Midbrain (tissue), 1 donor: ENCODE measurements around the gene MPHOSPH10.
"Not testable (repeated sequence)": the region's sequence is repeated elsewhere in the genome, so short reads cannot be mapped to it uniquely, and the experiment has no call there.

ENCODE experiments used
- DNase-seq: peaks from one replicate; lab custom pipeline; 2025; lab: John Stamatoyannopoulos, UW

The MPHOSPH10 gene

DNA sequence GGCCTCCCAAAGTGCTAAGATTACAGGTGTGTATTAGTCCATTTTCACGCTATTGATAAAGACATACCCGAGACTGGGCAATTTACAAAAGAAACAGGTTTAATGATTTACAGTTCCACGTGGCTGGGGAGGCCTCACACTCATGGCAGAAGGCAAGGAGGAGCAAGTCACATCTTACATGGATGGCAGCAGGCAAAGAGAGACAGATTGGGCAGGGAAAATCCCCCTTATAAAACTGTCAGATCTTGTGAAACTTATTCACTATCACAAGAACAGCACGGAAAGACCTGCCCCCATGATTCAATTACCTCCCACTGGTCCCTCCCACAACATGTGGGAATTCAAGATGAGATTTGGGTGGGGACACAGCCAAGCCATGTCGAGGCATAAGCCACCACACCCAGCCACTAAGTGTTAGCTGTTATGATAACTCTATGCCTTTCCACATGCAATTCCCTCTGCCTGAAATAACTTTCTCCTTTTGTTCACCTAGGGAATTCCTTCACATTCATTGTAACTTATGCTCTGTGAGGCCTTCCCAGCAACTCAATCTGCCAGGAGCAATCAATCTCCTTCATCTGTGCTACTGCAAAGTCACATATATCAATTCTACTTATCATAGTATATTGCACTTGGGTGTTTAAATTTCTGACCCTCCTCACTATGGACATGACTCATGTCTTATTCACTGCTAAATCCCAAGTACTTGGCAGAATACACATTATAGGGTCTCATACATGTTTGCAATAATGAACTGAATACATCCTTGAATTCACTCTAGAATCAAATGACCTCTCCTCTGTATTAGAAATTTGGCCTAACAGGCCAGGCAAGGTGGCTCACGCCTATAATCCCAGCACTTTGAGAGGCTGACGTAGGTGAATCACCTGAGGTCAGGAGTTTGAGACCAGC, 7.8 kb upstream of the MPHOSPH10 start:
- no peak for DNase-seq

DNA sequence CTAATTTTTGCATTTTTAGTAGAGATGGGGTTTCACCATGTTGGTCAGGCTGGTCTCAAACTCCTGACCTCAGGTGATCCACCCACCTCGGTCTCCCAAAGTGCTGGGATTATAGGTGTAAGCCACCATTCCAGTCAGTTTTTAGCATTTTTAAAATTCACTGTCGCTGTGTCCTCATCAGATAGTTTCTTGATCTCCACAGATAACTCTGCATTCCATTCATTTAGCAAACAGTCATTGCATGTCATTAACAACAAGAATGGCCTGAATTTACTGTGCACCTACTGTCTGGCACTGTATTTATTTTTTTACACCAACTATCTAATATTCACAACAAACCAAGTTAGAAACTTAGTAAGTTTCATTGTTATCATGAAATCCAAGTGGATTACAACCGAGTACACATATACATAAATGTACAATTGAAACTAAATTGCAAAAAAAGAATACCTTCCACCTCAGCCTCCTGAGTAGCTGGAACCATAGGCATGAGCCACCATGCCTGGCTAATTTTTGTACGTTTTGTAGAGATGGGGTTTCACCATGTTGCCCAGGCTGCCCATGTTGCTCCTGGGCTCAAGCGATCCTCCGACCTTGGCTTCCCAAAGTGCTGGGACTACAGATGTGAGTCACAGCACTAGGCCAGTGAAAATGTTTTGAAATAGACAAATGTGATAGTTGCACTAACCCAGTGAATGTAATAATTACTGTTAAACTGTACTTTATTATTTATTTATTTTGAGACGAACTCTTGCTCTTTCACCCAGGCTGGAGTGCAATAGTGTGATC, 4.7 kb upstream of the MPHOSPH10 start:
- DNase-seq: no peak

DNA sequence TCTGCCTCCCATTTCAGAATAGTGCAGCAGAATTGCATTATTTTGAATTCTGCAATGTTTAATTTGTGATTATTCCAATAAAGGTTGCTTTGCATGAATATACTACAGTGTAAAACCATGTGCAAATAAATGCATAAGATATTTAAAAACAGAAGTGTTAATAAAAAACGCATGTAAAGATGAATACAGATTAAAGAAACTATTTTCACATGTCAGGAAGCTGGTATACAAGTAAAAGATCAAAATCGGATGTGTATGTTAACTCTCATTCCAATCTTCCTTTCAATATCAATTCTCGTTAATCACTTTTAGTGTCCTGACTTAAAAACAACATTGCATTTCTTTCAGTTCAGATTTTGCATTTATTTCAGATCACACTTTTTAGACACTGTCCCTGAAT, 3.5 kb upstream of the MPHOSPH10 start:
- no peak for DNase-seq

DNA sequence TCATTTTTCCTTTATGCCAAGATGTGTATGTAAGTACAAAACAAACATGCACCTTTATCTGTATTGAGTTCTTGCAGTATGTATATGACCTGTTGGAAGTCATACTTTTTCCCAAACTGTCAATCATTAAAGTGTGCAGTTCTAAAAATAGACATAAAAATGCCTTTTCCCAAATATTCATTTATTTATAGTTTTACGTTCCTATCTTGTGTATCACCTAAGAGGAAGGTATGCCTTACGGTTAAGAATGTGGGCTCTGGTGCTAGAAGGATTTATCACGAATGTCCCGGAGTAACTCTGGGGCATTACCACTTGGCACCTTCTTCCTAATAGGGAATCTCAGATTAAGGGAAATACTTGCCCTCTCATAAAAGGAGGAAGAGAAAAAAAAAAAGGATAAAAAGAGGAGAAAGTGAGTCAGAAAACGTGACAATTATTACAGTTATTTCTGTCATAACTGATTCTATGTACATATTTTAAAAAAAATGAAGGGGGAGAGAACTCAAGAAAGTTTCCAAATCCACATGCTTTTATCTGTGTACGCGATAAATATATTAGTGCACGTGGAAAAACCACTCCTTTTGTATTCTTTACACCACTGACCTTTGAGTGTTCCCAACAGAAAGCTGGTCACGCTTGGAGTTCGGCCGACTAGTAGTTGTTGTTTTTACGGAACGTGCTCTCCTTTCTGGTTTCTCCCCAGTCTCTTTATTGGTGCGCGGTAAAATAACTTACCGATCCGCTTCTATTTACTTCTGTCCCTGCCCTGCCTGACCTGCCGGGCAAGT, 1.1 kb upstream of the MPHOSPH10 start:
- DNase-seq: peak; percentile 51

DNA sequence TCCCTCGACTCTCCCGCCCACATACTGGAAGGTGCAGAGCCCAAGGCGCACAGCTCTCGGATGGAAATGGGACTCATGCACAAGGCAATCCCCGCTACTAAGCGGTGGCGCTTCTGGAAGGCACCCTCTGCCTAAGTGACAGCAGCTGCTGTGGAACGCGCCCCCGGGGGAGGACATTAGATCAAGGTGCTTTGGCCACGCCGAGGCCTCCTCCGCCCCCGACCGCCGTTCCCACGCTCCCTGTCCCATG, 607 bp upstream of the MPHOSPH10 start:
- no peak for DNase-seq

DNA sequence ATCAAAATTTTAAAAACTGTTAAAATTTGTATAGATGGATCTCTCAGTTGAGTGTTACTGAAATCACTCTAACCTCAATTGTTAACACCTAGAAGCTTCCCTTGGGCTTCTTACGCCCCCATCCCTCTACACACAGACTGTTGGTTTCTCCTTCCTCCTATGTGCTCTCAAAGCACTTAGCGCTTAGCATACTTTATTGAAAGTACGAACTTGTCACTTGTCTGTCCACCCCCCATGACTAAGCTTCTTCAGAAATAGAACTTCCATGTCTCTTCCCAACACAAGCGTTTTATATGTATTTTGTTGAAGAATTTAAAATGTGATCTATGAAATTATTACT, 441 bp downstream of the MPHOSPH10 start:
- DNase-seq: no peak

DNA sequence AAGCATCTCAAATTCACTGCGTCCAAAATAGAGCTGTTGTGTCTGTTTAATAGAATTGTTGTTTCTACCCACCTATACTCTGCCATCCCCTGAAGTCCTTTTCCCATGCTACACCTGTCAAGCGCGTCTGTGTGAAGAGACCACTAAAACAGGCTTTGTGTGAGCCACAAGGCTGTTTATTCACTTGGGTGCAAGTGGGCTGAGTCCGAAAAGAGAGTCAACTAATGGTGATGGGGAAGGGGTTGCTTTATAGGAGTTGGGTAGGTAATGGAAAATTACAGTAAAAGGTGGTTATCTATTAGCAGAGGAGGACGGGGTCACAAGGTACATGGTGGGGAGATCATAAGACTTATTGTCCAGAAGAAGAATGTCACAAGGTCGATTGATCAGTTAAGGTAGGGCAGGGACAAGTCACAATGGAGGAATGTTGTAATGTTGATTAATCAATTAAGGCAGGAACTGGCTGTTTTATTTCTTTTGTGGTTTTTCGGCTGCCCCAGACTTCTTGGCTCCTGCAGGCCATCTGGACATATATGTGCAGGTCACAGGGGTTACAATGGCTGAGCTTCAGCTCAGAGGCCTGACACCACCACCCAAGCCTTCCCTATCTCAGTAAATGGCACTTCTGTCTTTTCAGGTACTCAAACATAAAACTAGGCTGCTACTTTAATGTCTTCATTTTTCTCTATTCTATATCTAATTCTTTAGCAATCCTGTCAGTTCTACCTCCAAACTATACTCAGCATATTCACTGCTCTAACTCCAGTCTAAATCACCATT, 1.1 kb downstream of the MPHOSPH10 start:
- DNase-seq: not testable (repeated sequence)

DNA sequence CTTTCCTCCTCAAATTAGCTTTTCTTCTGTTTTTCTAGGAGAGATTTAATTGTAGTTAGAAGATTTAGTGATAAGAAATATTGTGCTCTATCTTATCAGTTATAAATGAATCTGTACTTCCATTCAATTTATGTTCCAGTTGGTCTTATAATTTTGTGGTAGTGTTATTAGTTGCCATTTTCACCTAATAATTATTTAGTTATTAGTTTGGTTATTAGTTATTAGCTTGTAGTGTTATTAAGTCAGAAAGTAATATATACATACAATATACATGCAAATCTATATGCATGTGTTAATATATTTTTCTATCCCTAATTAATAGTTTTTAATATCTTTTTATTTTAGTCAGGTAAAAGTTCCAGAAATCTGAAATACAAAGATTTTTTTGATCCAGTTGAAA, 3.2 kb downstream of the MPHOSPH10 start:
- no peak for DNase-seq

DNA sequence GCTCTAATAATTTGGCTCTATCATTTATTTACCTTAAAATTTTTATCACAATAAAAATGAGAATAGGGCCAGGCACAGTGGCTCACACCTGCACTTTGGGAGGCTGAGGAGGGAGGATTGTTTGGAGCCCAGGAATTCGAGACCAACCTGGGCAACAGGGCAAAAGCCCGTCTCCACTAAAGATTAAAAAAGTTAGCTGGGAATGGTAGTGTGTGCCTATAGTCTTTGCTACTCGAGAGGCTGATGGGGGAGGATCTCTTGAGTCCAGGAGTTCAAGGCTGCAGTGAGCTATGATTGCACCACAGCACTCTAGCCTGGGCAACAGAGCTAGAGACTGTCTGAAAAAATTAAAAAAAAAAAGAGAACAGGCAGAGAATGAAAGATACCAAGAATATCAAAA, 5.7 kb downstream of the MPHOSPH10 start:
- no peak for DNase-seq

DNA sequence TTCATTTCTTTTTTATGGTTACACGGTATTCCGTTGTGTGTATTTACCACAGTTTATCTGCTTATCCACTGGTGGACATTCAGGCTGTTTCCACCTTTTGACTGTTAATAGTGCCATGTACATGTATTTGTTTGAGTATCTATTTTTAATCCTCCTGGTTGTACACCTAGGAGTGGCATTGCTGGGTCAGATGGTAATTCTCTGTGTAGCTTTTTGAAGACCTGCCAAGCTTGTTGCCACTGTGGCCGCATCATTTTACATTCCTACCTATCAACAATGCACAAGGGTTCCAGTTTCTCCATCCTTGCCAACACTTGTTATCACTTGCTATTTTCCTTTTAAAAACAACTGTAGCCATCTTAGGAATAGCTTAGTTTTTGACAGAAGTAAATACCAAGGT, 13.3 kb downstream of the MPHOSPH10 start:
- no peak for DNase-seq

DNA sequence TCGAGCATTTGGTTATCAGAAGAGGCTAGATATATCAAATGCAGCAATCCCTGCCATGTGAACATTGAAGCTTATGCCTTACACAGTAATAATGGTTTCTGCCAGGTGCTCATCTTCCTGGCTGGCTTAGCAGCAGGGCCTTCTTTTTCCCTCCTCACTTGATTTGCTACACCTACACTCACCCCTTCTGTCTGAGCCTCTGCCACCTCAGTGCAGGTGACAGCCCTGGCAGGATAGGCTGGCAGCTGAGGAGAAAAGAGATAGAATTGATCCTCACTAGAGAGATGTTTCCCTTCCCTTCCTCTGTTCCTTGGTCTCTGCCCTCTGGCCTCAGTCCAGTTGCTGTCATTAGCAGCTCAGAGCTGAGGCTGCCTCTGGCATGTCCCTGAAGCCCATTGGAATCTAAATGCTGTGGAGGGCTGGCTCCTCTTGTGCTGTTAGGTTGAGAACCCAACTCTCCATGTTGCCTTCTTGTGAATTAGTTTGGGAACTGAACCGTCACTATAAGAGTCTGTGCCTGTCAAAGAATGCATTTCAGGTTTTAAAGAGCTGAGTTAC, 18.2 kb downstream of the MPHOSPH10 start:
- DNase-seq: no peak

DNA sequence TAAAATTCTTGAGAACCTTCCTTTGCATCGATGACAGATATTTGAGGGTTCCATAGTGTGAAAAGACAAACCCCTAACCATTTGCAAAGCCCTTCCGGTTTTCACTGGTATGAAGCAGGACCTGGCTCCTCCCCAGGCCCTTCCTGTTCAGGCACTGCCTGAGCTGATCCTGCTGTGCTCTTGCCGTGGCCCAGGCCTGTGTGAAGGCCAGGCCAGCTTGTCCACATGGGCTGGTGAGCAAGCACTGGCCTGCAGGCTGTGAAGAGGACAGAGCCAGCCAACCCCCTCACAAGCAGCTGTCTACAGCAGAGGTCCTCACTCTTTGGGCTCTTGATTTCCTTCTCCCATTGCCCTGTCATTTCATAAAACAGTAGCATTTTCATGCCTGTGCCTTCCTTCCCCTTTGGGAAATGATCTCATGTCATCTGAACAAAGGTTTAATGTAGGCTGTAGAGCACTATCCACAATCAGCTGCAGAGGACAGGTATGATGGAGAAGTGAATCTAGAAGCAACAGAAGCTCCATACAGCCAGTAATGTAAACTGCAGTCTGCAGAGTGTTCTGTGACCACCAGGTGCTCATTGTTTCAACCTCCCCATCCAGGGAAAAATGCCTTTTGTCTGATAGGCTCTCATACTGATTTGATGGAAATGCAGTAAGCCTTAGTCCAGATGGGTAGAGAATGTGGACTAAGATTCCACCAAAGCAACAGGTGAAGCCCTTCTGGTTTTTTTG, 19.8 kb downstream of the MPHOSPH10 start:
- DNase-seq: no peak

DNA sequence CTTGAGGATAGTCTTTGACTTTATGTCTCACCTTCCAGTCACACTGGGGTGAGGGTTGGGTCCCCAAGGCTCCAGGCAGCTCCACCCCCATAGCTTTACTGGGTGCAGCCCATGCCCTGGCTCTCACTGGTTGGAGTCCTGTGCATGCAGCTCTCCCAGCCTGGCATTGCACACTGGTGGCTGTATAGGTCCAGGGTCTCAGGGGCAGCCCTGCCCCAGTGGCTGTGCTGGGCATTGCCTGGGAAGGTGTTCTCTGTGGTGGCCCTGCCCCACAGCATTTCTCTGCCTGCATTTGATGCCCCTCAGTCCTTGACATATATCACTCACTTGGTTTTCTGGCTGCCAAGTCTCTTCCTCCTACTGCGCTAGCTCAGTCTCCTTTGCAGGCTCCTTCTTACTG, 21.2 kb downstream of the MPHOSPH10 start:
- no peak for DNase-seq

DNA sequence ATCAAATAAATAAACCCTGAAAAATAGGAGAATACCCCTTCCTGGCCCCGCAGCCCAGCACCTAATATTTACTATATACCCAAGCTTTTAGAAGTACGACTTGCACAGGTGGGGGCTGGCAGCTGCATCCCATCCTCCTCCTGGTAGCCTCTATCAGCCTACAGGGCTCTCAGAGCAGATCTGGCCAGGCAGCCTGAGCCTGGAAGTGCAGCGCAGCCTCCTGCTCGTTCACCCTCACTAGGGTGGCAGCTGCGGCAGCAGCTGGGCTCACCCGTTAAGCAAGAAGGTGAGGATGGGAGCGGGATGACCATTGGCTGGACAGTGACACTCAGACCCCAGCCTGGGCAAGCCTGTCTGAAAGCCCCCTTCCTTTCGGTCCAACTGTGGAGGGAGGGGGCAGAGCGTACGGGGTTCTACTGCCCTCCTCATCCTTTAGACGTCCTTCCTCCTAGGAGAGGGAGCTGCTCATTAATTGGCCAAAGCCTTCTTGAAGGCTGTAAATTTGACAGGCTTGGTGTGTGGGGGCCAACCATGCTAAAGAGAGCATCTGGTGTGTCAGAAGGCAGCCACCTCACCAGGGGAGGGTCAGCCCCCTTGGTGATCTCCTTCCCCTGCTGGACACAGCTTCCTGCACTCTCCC, 23.3 kb downstream of the MPHOSPH10 start:
- no peak for DNase-seq

DNA sequence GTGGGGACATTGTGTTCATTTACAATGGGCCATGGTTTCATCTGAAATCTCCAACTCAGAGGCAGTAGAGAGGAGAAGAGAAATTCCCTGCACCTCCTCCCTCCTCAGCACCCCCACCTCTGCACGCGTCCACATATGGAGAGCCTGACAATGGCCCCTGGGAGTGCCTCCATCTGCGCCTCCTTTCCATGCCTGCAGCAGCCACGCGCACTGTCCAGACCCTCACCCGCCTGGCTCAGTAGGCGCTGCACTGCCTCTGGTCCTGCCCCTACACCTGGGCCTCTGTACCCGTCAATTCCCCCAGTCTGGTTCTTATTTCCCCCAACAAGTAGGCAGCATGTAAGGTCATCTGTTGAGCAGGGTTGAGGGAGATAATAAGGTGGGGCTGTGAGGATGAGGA, 23.8 kb downstream of the MPHOSPH10 start:
- no peak for DNase-seq

DNA sequence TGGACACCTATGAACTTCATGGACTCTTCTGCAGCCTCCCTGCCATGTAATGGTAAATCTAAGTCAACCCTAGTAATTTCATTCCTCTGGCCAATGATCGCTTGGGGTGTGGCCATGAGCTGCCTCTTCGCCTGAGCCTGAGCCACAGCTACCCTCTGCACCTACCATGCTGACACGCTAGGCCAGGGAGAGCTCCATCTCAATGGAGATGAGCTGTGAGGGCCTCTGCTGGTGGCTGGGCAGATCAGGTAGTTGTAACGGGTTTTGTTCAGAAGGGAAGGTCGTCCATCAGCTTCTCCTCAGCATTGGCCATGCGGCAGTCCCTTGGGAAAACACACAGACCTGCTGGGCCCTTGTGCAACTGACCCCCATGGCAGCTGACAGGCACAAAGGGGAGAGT, 24.4 kb downstream of the MPHOSPH10 start:
- DNase-seq: no peak

DNA sequence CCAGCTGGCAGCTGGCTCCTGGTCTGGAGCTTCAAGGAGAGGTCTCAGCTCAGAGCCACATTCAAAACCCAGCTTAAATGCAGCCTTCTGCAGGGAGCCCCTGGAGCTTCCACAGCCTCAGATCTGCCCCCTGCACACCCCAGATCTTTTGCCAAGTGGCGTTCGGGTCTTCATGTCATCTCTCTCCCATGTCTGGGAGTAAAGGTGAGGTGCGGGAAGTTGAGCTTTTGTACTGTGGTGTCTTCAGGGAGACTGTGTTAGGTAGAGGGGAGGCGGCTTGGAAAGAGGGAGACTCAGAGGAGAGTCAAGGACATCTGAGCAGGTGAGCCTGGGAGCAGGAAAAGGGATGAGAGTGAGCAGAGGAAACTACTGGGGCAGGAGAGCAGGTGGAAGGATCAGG, 25.4 kb downstream of the MPHOSPH10 start:
- no peak for DNase-seq

DNA sequence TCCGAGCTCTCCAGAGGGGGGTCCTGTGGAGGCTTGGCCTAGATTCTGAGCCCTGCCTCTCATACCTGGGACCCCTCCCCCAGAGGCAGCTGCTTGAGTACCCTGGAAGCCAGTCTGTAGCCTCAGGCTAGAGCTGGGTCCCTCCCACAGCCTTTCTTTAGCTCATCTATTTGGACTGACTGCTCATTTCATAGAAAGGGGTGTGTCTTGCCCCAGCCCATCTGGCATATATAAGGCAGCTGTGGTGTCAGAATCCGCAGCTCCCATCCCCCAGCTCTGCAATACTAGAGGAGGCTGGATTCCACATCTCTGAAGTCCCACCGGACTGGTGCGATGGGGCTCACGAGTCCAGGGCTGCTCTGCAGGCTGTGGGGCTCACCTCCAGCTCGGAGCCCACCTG, 26.1 kb downstream of the MPHOSPH10 start:
- DNase-seq: no peak

DNA sequence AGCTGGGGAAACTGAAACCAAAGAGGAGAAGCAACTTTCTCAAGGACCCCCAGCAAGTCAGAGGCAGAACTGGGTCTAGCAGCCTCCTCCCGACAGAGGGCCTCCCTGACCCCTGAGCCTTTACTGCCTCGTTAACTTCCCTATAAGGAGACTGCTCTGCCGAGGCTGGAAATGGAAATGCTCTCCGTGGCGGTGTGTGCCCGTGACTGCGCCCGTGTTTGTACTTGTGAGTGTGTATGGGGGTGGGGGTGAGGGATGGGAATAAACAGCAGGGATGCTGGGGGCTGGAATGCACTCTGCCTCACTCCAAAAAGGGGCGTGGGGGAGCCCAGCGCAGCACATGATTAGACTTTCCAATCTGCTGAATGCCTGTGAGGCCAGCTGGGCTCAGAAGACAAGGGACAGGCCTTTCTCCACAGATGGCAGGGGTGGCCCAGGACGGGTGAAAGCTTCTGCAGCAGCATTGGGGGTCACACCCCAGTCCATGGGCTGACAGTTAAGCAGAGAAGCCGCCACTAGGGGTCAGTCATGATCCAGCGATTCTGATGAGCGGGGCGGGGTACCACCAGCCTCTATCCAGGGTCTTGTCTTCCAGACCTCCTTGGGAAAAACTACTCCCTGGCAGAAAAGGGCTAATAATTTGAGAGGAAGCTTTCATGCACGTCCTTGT, 26.8 kb downstream of the MPHOSPH10 start:
- DNase-seq: peak; percentile 70

DNA sequence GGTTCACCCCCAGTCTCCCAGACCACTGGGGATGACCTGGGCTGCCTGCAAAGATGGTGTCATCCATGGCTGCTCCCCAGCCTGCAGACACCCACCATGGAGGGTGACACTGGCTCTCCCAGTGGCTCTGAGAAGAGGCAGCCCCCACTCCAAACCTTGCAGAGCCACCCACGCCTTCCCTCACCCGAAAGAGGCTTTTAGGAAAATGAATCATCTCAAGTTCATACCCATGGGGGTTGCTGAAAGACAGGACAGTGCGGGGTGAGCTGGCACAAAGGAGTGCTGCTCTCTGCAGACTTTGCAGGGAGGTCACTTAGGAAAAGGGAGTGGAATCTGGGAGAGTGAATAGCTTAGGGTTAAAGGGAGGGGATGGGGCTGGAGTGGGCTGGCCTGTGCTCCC, 36.4 kb downstream of the MPHOSPH10 start:
- DNase-seq: no peak
